Fibroblast of skin of left biceps (primary cell): ENCODE data around the gene ASH1L.
"Not testable (repeated sequence)": the region's sequence is repeated elsewhere in the genome, so short reads cannot be mapped to it uniquely, and the experiment has no call there.

Experiments
- DNase-seq, 2 experiments: peaks; one replicate each; pipeline ENCODE4 v3.0.0-alpha.2; 2013; ENCODE audit warnings: low read depth in 2 of 2

Gene ASH1L

DNA sequence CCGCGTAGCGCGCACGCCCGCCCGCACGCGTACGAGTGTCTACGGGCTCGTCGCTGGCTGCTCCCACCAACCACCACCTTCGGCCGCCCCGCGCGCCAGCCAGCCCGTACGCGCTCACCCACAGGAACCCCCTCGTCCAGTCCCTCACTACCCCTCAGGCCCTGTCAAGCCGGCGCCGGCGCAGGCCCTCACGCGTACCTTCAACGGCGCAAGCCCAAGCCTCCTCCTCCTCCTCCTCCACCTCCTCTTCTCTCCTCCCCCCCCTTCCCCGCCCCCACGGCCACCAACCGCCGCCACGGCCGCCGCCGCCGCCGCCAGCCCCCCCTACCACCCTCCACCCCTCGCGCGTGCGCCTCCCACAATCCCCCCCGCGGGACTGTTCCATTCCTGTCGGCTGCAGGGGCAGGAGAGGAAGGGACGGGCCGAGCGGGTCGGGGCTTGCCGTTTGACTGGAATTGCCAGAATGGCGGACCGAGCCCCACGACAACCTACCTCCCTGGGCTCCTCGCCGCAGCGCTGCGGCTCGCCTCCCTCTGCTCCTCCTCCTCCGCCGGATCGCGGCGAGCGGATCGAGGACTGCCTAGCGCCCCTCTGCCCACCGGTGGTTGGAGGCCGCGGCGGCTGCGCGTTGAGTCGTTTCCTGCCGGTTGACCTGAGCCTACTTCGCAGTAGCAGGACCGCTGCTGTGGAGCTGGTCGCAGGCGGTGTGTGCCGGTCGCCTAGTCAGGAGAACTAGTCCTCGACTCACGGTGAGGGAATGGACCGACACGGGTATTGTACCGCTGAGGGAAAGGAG, at the start of gene ASH1L:
TSS of gene ASH1L (minus strand) at position 223 of the 796 bp plus-strand sequence. CDS start 41,284 bp downstream, outside the sequence.
- DNase-seq = peak; percentile 86

GRCh38 chr1:155610257-155610647, 47.6 kb upstream of the ASH1L start:
- DNase-seq = not testable (repeated sequence)

DNA sequence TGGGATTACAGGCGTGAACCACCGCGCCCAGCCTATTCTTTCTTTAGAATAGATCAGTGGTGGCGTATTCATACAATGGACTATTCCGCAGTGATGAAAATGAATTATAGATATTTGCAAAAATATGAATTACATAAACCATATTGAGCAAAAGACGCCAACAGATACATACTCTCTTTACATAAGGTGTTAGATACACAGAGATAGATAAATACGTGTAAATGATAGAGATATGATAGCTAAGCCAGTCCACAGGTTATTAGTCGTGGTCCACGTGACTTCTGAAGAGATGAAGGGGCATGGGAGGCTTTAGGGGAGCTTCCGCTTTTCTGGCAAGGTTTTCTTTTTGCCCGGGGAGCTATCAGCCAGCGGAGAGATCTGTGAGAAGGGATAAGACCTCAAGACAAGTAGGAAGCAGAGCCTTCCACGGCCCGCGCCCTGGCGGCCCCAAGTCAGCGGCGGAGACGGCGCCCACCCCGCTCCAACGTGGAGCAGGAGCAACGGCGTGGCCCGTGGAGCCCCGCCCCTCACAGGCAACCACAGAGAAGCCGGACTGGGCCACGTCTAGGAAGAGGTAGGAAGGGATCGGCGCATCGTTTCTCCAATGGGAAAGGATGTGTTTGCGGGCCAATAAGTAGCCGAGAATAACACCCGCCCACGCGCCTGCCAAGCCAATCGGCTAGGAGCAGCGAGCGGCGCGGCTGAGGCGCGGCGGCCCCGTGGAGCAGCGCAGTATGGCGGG, 47.1 kb upstream of the ASH1L start, which contains the start of gene MSTO1:
TSS of gene MSTO1 (plus strand) at position 704 of the 742 bp plus-strand sequence. CDS start at position 735, 31 bp downstream.
- DNase-seq = peak; percentile 92 to 94

DNA sequence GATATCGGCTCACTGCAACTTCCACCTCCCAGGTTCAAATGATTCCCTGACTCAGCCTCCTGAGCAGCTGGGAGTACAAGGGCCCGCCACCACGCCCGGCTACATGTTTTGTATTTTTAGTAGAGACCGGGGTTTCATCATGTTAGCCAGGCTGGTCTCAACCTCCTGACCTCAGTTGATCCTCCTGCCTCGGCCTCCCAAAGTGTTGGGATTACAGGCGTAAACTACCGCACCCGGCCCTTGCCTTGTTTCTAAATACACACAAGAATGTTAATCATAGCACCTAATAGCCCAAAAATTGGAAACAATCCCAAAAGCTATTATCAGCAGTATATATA, 46.3 kb upstream of the ASH1L start:
- no peak for DNase-seq

DNA sequence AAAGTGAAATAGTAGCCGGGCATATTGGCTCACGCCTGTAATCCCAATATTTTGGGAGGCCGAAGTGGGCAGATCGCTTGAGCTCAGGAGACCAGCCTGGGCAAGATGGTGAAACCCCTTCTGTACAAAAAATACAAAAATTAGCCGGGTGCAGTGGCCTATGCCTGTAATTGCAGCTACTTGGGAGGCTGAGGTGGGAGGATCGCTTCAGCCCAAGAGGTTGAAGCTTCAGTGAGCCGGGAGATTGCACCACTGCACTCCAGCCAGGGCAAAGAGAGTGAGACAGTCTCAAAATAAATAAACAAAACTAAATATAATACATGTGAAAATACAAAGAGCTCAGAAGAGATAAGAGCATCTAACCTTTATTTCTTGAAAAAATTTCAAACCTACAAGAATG, 45.1 kb upstream of the ASH1L start:
- DNase-seq = no peak

GRCh38 chr1:155599828-155600572, 37.4 kb upstream of the ASH1L start:
- not testable (repeated sequence) for DNase-seq

DNA sequence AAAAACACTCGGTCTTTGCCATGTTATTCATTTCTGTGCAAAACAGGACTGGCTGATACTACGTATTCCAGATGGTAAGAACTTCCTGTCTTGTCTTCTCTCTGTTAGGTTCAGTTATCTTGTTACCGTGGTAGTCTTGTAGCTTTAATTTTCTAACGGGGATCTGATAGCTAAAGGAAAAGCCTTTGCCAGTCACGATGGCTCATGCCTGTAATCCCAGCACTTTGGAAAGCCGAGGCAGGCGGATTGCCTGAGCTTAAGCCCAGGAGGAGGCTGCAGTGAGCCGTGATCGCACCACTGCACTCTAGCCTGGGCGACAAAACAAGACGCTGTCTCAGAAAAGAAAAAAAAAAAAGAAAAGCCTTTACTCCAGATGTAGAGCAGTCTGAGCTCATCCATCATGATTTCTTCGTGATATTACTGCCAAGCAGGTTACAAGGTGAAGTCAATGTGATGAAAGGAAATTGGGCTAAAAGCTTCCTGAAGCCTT, 36.3 kb upstream of the ASH1L start:
- no peak for DNase-seq

- DNase-seq = no peak
These were observed 34.3 kb upstream of the ASH1L start for GRCh38 chr1:155596864-155597263.

DNA sequence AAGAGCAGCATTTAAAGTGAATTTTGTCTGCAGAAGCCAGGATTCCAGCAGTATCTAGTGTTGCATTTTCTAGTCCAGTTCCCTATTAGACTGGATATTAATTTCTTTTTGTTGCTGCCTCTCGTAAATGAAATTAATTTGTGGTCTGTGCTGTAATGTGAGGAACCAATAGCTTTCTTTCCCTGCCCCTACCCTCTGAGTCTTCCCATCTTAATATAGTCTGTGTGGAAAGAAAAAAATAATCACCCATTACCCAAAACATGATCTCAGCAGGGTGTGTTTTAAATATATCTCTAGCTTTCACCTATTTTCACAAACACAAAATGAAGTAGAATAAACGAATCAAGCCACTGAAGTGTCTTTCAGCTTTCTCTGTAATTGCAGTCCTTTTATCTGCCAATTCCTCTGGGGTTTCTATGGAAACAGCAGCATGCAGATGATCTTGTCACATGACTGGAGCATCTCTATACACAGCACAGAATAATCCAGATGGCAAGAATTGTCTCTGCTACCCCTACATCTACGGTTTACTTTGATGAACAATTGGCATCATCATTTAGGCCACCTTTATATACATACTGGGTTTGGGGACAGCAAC, 33.4 kb upstream of the ASH1L start:
- not testable (repeated sequence) for DNase-seq

DNA sequence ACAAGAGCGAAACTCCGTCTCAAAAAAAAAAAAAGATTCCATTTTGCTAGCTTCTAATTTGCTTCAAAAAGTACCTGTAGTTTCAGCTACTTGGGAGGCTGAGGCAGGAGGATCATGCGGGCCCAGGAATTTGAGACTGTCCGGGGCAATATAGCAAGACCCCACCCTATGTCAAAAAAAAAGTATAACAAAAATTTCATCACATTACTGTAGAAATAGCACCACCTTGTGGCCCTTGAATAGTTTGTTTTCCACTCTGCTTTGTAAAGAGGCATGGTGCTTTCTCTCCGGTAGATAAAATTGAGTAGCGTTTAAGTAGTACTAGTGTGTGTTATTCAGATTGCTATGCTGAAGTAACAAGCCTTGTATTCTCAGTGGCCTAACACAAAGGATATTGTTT, 29.2 kb upstream of the ASH1L start:
- peak; percentile 18 for DNase-seq

- DNase-seq = not testable (repeated sequence)
These were observed 28.1 kb upstream of the ASH1L start for GRCh38 chr1:155590516-155591247.

DNA sequence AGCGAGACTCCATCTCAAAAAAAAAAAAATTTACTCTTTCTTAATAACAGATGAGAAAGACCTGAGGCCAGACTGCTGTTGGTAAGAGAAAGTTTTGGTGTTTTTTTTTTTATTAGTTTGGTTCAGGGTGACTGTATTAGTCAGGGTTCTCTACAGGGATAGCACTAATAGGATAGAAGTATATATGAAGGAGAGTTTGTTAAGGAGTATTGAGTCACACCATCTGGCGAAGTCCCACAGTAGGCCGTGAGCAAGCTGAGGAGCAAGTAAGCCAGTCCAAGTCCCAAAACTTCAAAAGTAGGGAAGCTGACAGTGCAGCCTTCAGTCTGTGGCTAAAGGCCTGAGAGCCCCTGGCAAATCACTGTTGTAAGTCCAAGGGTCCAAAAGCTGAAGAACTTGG, 26.7 kb upstream of the ASH1L start:
- not testable (repeated sequence) for DNase-seq

DNA sequence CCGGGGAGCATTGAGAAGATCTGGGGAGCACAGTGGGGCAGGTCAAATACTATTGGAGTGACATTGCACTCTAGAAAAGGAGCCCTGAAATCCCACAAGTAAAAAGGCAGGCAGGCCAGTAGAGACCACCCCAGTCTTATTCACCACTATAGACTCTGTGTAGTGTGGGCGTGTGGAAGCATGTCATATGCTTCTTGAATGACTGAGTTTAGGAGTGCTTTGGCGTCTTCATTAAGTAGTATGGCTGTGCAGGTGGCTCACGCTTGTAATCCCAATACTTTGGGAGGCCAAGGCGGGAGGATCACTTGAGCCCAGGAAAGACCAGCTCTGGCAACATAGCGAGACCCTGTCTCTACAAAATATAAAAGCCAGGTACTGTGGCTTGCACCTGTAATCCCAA, 21.2 kb upstream of the ASH1L start:
- DNase-seq = not testable (repeated sequence)

DNA sequence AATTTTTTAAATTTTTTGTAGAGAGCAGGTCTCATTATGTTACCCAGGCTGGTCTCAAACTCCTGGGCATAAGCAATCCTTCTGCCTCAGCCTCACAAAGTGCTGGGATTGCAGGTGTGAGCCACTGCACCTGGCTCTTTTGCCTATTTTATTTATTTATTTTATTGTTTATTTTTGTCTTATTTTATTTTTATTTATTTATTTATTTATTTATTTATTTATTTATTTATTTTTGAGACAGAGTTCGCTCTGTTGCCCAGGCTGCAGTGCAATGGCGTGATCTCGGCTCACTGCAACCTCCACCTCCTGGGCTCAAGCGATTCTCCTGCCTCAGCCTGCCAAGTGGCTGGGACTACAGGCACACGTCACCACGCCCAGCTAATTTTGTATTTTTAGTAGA, 13.0 kb upstream of the ASH1L start:
- DNase-seq = not testable (repeated sequence)

- DNase-seq = no peak
These were observed 11.5 kb upstream of the ASH1L start for GRCh38 chr1:155574077-155574476.

DNA sequence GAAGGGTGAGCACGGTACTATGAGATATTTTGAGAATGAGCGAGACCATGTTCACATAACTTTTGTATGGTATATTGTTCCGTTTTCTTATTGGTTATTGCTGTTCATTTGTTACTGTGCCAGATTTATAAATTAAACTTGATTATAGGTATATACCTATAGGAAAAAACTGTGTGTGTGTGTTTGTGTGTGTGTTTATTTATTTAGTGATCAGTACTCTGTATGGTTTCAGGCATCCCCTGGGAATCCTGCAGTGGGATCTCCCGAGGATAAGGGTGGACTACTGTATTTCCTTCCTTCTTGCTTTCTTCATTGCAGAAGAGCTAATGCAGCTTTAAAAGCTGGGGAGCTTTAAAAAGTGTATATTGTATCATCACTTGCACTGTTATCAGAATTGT, 8.0 kb upstream of the ASH1L start:
- DNase-seq = no peak

DNA sequence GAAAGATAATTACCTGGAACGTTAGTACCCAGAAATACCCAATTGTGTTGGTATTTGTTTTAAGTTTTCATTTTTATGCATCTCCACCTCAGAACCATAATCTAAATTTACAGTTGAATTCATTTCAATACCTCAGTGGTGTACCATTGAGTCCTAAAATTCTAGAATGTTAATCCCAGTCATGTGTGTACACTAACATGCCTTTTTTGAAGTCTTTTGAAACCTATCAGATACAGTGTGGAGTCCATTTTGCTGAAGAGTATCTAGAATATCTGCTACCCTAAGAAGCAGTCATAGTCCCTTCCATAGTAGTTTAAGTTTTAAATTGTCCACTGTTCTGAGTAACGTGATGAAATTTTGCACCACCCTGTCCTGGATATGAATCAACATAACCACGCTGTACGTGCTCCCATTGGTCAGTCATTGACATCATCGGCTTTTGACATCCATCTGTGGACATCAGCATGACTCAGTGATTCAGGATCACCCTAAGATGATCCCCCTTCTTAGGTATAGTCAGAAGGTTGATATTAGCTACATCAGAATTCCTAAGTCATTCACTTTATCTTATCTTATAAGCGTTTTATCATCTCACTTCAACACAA, 7.5 kb upstream of the ASH1L start:
- no peak for DNase-seq

DNA sequence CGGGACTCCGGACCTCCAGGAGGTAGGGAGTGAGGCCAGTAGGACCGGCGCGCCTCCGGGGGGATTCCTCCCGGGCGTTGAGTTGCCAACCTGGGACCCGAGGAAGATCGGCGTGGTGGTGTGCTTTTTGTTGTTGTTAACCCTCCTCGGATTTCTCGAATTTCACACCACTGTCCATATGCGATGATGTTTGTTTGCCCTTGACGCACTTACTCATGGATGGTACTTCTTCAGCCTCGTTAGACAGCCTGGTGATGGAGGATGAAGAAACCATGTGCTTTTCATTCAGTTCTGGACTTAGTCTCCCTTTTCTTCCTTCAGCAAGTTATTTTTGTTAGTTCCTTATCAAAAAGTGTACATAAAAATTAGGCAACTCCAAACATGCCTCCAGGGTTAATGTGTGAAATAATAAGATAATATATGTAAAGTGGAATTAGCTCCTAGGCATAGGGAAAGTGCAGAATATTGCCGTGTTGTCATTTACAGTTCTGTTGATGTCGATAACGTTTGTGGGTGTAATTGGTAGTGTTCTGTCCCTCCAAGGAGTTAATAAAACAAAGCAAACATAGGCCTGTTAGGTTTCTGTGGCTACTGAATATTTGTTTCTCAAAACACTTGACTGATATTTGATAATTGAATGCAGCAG, 897 bp upstream of the ASH1L start:
- not testable (repeated sequence) for DNase-seq

- DNase-seq = not testable (repeated sequence)
These were observed 623 bp downstream of the ASH1L start for GRCh38 chr1:155561779-155562580.
